Transverse colon (tissue), 4 donors: Measurements from ENCODE around the gene HOXB9. TPM values are rescaled to one million over a fixed set of nuclear protein-coding genes. Genes with fewer than 3 reads are reported as not detected.

Source experiments
- DNase-seq: peaks from one replicate; pipeline ENCODE4 v3.0.0-alpha.2; 2019
- H3K27ac ChIP-seq, 4 donors: fragments of 200-600 bp; sonication (generic); 2 replicates each; pipeline ENCODE4 v1.5.1; 2016 to 2018; ENCODE audit warnings: inconsistent platforms in 4 of 4
- H3K27me3 ChIP-seq: fragments of 200-600 bp; sonication (generic); 2 replicates; pipeline ENCODE4 v1.5.1; 2017; ENCODE audit warnings: inconsistent platforms
- H3K36me3 ChIP-seq, 4 donors: fragments of 200-600 bp; sonication (generic); 2 replicates each; pipeline ENCODE4 v1.5.1; 2017 to 2019; ENCODE audit warnings: inconsistent platforms in 4 of 4
- H3K4me1 ChIP-seq, 4 donors: fragments of 200-600 bp; sonication (generic); 2 replicates each; pipeline ENCODE4 v1.5.1; 2017 to 2020; ENCODE audit warnings: inconsistent platforms in 4 of 4
- H3K4me3 ChIP-seq, 4 donors: fragments of 200-600 bp; sonication (generic); 1 replicate in 1 of 4; 2 replicates in 3 of 4; pipeline versions ENCODE4 v1.5.1 to v1.6.1; 2017 to 2019; ENCODE audit warnings: inconsistent platforms in 4 of 4
- H3K9me3 ChIP-seq, 2 donors: fragments of 200-600 bp; sonication (generic); 2 replicates each; pipeline ENCODE4 v1.5.1; 2017 to 2019; ENCODE audit warnings: inconsistent platforms in 2 of 2
- EP300 ChIP-seq: sonication (generic); formaldehyde crosslinking; IDR thresholded peaks from one replicate; pipeline ENCODE4 v1.6.1; 2017; ENCODE audit warnings: antibody characterized with exemption, low read depth
- POLR2A ChIP-seq: fragments of 450-650 bp; IDR thresholded peaks from one replicate; pipeline ENCODE4 v1.6.1; 2016; ENCODE audit warnings: antibody characterized with exemption, mild to moderate bottlenecking, moderate library complexity
- POLR2AphosphoS5 ChIP-seq, 3 donors: sonication (generic); formaldehyde crosslinking; IDR thresholded peaks; one replicate each; pipeline ENCODE4 v1.6.1; 2016; ENCODE audit warnings: antibody characterized with exemption in 3 of 3
- WGBS, 2 donors: methylation state at CpG; one replicate each; pipeline ENCODE4 v1.1.5; 2018; ENCODE audit warnings: low coverage in 1 of 2; 5-methylcytosine and 5-hydroxymethylcytosine counted together
- in situ Hi-C, 4 donors: fragments of 200-750 bp; cut with MboI; loops; one replicate each; pipeline versions ENCODE4 v1.15.0 to v1.15.1; 2017; ENCODE audit warnings: low sequenced_read_pairs in 3 of 4, low pct_ligation_motif_present in 1 of 4, low pct_unique_long_range_greater_than_20kb in 1 of 4
- intact Hi-C: fragments of 100-400 bp; cut with DNase I; formaldehyde crosslinking; loops from one replicate; pipeline ENCODE4 v1.15.1; 2023; ENCODE audit warnings: low total_unique reads
- total RNA-seq, 4 donors: library from RNA; depleted of rRNA; stranded (reverse); fragments of >200 nt; gene quantifications; one replicate each; pipeline ENCODE4 v1.1.0, GENCODE V29; 2016
- TF ChIP-seq, protein P1 (sequence below), 5 experiments: fragments of 200-600 bp in 3 of 5; fragments of 450-650 bp in 2 of 5; sonication (generic) in 3 of 5; IDR thresholded peaks; 1 replicate in 2 of 5; 2 replicates in 3 of 5; pipeline ENCODE4 v1.5.1; 2016 to 2017; ENCODE audit warnings: antibody characterized with exemption in 5 of 5, inconsistent platforms in 3 of 5, mild to moderate bottlenecking in 2 of 5, moderate library complexity in 1 of 5

Gene HOXB9
- total RNA-seq, 4 donors from 2014 or later = 19.8 to 54.3 (median 29.4) TPM

DNA sequence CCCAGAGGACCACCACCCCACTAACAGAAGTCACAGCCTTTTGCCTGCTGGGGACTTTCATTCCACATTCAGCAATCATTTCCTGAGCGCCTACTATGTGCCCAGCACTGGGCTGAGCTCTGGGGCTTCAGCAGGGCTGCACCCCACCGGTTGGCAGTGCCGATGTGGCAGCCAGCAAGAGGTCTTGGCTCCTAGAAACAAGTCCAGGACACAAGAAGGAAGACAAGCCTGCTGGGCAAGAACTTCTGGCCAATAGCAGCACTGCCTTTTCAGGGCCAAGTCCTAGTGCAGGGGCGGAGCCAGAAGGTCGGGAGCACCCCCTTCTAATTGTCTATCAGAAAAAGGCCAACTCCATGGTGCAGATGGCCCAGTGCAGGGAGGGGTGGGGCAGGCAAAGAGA, 13.0 kb upstream of the HOXB9 start:
- peaks cover 0 to 64% (median 32%) of the 10 kb centered on the region in 4 donors for H3K4me1 ChIP-seq
- peak overlapping the region in 3 of 4 donors; percentile 5 to 25 (median 17) for H3K4me3 ChIP-seq
- peak; percentile 87 for DNase-seq
- intact Hi-C loops = no loop called here
- TF ChIP-seq, protein P1, sequence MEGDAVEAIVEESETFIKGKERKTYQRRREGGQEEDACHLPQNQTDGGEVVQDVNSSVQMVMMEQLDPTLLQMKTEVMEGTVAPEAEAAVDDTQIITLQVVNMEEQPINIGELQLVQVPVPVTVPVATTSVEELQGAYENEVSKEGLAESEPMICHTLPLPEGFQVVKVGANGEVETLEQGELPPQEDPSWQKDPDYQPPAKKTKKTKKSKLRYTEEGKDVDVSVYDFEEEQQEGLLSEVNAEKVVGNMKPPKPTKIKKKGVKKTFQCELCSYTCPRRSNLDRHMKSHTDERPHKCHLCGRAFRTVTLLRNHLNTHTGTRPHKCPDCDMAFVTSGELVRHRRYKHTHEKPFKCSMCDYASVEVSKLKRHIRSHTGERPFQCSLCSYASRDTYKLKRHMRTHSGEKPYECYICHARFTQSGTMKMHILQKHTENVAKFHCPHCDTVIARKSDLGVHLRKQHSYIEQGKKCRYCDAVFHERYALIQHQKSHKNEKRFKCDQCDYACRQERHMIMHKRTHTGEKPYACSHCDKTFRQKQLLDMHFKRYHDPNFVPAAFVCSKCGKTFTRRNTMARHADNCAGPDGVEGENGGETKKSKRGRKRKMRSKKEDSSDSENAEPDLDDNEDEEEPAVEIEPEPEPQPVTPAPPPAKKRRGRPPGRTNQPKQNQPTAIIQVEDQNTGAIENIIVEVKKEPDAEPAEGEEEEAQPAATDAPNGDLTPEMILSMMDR (IDR thresholded peaks at IDR 0.05) = no peak
- TF ChIP-seq POLR2A (peak; percentile 82), EP300 (no peak), POLR2AphosphoS5 (IDR thresholded peaks at IDR 0.05) (peak; percentile 71 to 92 (median 92))
- peaks cover 98% of the 10 kb centered on the region for H3K27me3 ChIP-seq
- in situ Hi-C loops = no loop called here
- no peaks in the 10 kb centered on the region for H3K9me3 ChIP-seq
- 33% methylated on average over 5 of the region's 5 CpGs; no CpG with 5 or more reads in 1 of the 2 donors for WGBS, 2 donors
- H3K27ac ChIP-seq = peak overlapping the region; percentile 86 to 93 (median 90)
- no peaks in the 10 kb centered on the region for H3K36me3 ChIP-seq

DNA sequence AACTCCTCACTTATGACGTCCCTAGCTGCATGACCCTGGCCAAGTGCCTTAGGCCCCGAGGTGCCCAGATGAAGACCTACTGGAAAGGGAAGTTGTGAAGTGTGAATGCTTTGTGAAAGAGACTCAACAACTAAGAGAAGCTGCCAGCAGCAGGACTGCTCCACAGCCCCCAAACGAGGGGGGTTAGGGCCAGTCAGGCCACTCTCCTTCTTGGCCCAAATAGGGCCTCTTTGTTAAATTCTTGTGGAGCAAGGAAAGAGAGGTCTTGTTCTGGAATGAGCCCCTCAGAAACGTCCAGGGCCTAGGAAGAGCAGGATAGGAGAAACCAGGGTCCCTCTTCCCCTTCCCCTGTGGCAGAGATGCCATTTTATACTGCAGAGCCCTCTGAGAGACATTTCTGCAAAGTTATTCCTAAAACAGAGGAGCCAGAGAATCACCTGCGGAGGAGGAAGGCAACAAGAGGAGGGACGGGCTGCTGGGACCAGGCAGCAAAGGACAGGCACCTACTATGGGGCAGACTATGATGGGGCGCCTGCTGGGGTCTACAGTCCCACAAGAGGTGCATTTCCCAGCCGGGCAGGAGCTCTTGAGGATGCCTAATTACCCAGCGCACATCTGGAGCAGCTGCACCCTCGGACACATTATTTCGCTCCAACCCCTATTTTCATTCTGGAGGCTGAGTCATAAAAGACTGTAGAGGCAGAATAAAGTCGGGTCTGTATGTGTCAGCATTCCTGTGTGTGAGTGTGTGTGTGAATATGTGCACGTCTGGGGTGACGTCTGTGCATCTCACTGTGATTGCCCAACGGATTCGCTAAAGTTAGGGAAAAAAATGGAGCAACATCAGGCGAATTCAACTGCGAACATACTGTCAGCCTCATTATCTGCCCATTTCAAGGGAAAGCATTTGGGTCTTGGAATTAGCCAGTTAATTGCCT, 11.4 kb upstream of the HOXB9 start:
- H3K27ac ChIP-seq = peak overlapping the region; percentile 86 to 93 (median 90)
- H3K36me3 ChIP-seq = no peaks in the 10 kb centered on the region
- H3K4me1 ChIP-seq = peaks cover 0 to 77% (median 46%) of the 10 kb centered on the region in 4 donors
- 36 to 58% methylated on average over 10 to 18 of the region's 18 CpGs for WGBS, 2 donors
- H3K4me3 ChIP-seq = peak overlapping the region in 2 of 4 donors; percentile 2 to 25
- no peak for DNase-seq
- intact Hi-C loops (no loop called here), in situ Hi-C loops (no loop called here)
- TF ChIP-seq, protein P1 (IDR thresholded peaks at IDR 0.05) = no peak
- no peak for TF ChIP-seq EP300
- no peak for TF ChIP-seq POLR2A
- TF ChIP-seq POLR2AphosphoS5 (IDR thresholded peaks at IDR 0.05) = no peak
- H3K27me3 ChIP-seq = peaks cover 98% of the 10 kb centered on the region
- no peaks in the 10 kb centered on the region for H3K9me3 ChIP-seq

GRCh38 chr17:48636177-48637018, 10.2 kb upstream of the HOXB9 start:
- peaks cover 0 to 82% (median 53%) of the 10 kb centered on the region in 4 donors for H3K4me1 ChIP-seq
- intact Hi-C loops = no loop called here

More at GRCh38 chr17:48636177-48637018, 10.2 kb upstream of the HOXB9 start:
- Histone ChIP-seq H3K4me3 (peak overlapping the region in 1 of 4 donors; percentile 25), H3K9me3 (no peaks in the 10 kb centered on the region), H3K36me3 (no peaks in the 10 kb centered on the region), H3K27ac (peak overlapping the region; percentile 83 to 93 (median 88)), H3K27me3 (peaks cover 97% of the 10 kb centered on the region)
- peak; percentile 89 for DNase-seq
- TF ChIP-seq POLR2AphosphoS5 (IDR thresholded peaks at IDR 0.05) (peak in 1 of 3 donors; percentile 36), POLR2A (no peak), EP300 (no peak)
- TF ChIP-seq, protein P1 (IDR thresholded peaks at IDR 0.05) = peak; percentile 55 to 70 (median 67)
- in situ Hi-C loops = no loop called here
- WGBS, 2 donors = 6 to 8% methylated on average over 20 to 34 of the region's 39 CpGs
